HG03175 (cell line): ENCODE measurements around the gene SSBP3.

ENCODE experiments used
- ATAC-seq: cut with Tn5 transposase; IDR thresholded peaks from one replicate; pipeline ENCODE4 v1.9.1; 2021; ENCODE audit warnings: mild to moderate bottlenecking, moderate library complexity; ENCODE audit not compliant: unreplicated experiment

The SSBP3 gene

DNA sequence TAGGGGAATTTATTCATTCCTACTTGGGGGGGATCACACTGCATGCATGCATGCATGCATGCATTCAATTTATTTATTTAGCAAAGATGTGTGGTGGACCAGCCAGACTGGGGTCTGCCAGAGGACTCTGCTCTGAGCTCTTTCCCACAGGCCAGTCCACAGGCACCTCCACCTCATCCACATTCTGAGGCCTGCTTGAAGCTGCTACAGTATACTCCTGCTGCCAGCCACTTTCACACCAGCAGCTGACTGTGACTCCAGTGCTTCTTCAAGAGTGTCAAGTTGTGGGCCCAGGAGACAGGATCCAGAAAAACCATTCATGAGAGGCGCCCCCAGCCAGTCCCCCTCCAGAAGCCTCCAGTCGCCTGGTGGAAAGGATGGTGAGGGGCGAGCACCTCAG is 30.9 kb downstream of the SSBP3 start:
- ATAC-seq = no peak

- no peak for ATAC-seq
Observed at GRCh38 chr1:54374766-54375165, 31.4 kb downstream of the SSBP3 start.

DNA sequence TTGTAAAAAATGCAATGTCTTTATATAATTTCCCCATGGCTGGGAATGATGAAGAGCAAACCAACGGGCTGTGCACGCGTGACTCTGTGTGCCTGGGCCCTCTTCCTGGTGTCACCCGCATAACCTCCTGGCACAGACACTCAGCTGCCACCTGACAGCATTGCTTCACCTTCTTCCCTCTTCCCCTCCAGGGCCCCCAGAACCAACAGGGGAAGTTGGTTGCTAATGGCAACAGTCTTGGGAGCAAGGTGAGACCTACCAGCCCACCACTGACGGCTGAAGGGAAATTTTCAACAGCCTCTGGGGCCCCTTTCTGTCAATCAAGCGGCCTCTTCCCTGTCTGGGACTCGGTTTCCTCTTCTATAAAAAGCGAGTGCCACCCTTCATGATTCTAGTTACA is 33.2 kb downstream of the SSBP3 start:
- ATAC-seq = no peak

DNA sequence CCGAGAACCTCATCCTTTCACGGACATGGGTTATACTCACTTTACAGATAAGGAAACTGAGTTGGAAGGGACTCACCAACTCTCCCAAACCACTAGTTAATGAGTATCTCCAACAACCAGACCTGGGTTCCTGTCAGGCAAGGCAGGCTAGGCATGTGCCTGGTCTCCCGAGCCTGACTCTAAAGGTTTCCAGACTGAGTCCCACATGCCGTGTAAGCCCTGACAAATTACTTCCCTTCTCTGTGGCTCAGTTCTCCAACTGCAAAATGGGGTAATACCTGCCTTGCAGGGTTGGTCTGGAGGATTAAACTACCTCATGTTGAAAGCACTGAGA is 34.3 kb downstream of the SSBP3 start:
- no peak for ATAC-seq

GRCh38 chr1:54371038-54371941 is 34.9 kb downstream of the SSBP3 start:
- ATAC-seq = no peak

DNA sequence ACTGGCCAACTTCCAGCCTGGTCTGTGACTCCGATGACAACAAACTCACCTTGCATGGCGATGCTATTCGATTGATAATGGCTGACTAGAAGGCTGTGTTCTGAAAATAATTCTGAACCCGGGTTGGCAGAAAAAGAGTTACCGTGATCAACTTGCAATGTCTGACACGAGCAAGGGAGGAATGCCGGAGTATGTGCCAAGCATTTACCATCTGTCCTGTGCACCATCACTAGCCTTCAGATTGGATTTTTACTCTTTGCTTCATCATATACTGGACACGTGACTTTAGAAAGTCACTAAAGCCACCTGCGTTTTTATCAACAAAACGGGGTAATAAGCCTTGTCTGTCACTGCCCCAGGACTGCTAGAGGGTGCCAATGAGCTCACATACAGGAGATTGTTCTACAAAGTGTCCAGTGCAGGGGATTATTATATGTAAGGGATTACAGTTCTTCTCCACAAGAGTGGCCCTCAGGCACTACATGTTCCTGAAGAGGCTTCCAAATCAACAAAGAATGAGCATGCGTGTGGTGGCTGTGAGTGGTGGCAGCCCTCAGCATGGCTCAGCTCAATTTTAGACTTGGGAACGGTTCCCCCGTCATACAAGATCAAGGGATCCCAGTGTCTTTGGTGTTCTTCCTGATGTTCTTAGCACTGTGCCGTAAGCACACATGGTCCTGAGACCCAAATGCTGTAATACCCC is 35.8 kb downstream of the SSBP3 start:
- no peak for ATAC-seq

DNA sequence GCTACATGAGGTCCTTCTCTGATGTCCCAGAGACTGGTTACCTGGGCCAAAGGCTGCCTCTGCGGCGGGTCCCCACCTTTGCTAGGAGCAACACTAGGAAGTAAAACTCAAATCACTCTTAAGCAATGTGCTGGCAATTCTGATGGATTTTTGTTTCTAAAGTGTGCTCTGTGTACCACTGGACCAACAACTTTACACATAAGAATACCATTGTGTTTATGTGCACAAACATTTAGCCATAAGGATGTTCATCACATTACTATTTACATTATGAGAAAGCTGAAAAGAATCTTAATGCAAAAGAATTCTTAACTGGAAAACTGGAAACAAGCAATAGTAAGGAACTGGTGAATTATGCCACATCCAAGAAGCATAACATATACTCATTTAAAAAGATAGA is 38.6 kb downstream of the SSBP3 start:
- ATAC-seq = no peak

- ATAC-seq = no peak
Observed at GRCh38 chr1:54365847-54366246, 40.3 kb downstream of the SSBP3 start.

DNA sequence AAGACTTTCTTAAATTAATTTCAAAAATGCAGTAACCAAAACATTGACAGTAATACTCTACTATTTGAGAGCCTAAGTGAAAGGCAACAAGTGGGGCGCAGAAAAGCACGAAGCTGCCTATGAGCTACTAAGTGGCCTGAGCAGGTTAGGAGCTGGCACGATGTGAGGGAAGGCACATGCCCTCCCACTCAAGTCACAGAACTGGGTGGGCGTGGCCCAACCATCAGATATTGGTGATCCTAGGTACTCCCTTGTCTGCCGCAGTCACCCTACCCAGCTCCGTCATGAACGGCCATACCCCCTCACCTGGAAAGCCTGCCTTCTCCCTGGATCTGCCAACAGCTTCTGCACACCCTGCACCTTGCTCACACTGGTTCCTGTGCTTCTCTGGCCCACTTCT is 40.8 kb downstream of the SSBP3 start:
- no peak for ATAC-seq

DNA sequence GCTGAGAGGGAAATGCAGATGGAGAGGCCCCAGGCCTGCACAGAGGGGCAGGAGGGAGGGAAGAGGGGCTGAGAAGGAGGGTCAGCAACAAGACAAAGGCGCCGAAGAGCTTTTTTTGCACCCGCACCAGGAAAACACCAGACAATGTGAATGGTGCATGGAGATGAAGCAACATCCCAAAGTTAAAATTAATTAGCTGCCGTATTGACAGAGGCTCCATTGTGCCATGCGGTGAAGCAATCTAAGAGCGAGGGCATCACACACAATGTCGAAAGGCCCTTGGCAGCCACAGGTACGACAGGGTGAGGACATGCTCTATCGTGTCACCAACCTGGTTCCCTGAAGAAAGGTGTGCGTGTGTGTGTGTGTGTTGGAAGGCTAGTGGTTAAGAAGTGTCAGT is 41.2 kb downstream of the SSBP3 start:
- no peak for ATAC-seq

GRCh38 chr1:54364582-54364981 is 41.6 kb downstream of the SSBP3 start:
- ATAC-seq = no peak

DNA sequence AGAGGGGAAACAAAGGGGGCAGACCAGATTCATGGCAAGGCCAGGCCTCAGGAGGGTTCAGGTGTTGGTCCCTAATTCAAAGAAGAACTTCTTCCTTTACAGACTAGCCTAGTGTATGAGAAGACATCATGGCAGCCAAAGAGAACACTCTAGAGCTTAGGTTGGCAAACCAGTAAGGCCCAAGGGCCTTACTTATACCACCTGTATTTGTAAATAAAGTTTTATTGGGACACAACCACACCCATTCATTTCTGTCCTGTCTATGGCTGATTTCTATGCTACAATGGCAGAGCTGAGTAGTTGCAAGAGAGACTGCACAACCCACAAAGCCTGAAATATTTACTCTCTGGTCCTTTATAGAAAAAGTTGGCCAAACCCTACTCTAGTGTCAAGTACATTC is 42.3 kb downstream of the SSBP3 start:
- ATAC-seq = no peak

- no peak for ATAC-seq
Observed at GRCh38 chr1:54362881-54363340, 43.3 kb downstream of the SSBP3 start.

DNA sequence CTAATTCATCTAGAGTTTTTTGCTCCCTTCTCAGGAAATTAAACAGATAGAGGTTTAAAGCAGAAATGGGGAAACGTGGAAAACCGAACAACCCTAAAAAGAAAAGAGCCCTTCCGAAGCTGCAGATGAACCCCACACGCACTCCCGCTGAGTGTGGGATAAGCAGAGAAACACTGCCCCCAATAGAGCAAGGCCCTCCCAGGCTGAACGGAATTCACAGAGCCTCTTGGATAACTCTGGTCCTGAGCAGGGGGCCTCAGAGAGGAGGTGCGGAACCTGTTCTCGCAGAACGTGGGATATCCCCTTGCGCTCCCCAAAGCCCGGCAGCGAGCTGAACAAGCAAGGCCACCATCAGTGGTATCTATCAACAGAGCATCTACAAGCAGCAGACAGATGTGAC is 44.9 kb downstream of the SSBP3 start:
- ATAC-seq = no peak

DNA sequence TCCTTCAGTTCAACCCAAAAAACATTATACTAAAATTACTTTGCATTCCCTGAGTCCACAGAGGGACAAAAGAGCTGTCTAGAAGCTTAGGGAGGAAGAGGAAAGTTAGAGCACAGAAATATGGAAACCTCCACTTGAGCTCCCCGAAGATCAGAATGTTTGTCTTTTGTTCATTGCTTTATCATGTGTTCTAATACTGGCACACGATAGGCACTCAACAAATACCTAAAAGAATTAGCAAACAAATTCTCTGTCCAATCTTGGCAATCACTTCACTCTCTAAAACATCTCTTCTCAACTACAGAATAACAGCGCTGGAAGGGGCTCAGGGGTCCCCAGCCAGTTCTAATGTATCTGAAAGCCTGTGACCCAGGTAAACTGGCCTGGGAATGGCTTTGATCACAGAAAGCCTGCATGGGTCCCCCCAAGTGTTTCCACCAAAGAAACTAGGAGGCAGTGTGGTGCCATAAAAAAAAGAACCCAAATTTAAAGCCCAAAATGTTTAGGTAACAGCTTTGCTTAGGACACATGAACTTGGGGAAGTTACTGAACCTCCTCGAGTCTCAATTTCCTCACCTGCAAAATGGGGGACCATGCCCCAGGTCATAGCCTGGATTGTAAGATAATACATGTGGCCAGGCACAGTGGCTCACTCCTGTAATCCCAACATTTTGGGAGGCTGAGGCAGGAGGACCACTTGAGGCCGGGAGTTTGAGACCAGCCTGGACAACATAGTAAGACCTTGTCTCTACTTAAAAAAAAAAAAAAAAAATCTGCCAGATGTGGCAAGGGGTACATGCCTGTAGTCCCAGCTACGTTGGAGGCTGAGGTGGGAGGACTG is 45.8 kb downstream of the SSBP3 start:
- no peak for ATAC-seq

- ATAC-seq = no peak
Observed at GRCh38 chr1:54359393-54360162, 46.6 kb downstream of the SSBP3 start.

- no peak for ATAC-seq
Observed at GRCh38 chr1:54358503-54359168, 47.6 kb downstream of the SSBP3 start.

- no peak for ATAC-seq
Observed at GRCh38 chr1:54357967-54358366, 48.2 kb downstream of the SSBP3 start.

DNA sequence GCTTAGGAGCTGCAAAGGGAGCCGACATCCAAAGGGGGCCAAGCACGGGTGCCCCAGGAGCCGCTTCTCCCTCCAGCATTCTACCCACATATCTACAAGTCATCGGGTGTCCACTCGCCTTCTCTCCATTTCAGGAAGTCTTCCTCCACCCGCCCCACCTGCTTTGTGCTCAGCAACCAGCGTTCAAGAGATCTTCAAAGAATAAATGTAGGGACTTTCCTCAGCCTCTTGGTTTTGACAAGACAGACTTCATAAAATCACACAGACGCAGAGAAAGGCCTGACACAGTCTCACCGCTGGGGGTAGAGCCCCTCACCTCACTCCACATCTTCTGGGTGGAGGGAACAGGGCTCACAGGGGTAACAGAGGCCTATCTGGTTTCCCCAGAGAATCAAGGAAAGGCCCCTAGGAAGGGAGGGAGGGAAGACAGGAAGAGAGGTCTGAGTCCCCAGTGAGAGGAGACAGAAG is 49.5 kb downstream of the SSBP3 start:
- no peak for ATAC-seq
